ENCODE measurements around the gene MAPK8IP3.

MAPK8IP3 gene

GRCh38 chr16:1777375-1778199 lies 71.6 kb downstream of the MAPK8IP3 start:
- TF ChIP-seq, protein P1, sequence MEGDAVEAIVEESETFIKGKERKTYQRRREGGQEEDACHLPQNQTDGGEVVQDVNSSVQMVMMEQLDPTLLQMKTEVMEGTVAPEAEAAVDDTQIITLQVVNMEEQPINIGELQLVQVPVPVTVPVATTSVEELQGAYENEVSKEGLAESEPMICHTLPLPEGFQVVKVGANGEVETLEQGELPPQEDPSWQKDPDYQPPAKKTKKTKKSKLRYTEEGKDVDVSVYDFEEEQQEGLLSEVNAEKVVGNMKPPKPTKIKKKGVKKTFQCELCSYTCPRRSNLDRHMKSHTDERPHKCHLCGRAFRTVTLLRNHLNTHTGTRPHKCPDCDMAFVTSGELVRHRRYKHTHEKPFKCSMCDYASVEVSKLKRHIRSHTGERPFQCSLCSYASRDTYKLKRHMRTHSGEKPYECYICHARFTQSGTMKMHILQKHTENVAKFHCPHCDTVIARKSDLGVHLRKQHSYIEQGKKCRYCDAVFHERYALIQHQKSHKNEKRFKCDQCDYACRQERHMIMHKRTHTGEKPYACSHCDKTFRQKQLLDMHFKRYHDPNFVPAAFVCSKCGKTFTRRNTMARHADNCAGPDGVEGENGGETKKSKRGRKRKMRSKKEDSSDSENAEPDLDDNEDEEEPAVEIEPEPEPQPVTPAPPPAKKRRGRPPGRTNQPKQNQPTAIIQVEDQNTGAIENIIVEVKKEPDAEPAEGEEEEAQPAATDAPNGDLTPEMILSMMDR (IDR thresholded peaks at IDR 0.05; ENCODE audit: insufficient read depth, low read depth, low read length, missing control alignments): no peak
- no peak overlapping the region for H3K4me3 ChIP-seq (ENCODE audit: low read depth, low read length)
- no peak for DNase-seq (ENCODE audit: low read depth)

DNA sequence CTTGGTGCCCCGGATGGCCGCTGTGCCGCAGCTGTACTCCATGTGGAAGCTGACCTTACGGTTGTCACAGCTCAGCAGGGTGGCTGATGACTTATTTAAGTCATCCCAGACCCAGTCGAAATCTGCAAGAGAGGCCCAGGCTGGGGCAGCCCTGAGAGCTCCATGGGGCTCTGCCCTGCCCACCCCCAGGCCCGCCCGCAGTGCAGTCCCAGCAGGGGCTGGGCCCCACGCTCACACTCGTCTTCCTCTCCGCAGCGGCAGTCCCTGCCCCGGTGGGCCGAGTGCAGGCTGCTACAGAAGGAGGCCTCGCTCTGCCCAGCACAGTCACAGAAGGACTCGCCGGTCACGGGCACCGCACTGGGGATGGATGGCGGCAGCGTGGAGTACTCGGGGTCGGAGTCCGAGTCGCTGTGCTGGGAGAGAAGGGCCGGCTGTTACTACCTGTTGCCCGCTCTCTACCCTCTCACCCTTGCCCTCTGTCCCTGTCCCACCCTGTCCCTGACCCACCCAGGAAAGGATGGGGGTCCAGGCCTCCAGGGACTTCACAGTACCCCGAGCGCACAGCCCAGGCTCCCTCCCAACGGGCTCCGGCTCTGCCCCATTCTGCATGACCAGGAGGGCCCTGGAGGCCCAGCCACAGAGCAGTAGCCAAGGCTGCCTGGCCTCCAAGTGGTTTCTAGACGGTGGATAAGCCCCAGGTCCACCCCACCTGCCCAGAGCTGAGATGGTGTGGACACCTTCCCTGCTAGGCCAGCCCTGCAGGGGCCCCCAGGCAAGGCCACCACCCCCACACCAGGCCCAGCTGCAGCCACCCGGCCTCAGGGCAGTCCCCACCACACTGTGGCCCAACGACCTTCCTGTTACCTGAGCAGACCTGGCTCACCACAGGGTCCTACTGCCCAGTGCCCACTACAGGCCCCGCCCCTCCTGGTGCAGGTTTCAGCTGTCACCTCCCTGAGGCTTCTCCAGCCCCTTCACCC lies 72.5 kb downstream of the MAPK8IP3 start:
- TF ChIP-seq, protein P1 (IDR thresholded peaks at IDR 0.05; ENCODE audit: insufficient read depth, low read depth, low read length, missing control alignments): no peak
- no peak for DNase-seq (ENCODE audit: low read depth)
- no peak overlapping the region for H3K4me3 ChIP-seq (ENCODE audit: low read depth, low read length)

DNA sequence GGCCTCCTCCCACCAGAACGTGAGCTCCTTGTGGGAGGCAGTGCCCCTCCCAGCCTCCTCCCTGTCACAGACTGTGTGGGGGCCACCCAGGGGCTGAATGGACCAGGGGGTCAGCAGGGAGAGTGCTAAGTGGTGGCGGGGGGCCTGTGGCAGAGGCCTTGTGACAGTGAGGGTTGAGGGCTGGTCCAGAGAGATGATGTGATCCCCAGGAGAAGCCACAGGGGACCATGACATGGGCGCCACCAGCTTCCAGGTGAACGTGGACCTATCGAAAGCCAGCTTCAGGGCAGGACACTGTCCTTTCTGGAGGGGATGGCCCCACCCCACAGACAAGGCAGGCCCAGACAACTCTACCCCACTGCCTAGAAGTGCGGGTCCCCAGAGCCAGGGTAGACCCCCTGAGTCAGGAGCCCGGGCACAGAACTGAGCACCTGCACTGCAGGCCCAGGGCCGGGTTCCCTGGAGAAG lies 73.3 kb downstream of the MAPK8IP3 start:
- no peak for DNase-seq (ENCODE audit: low read depth)
- TF ChIP-seq, protein P1 (IDR thresholded peaks at IDR 0.05; ENCODE audit: insufficient read depth, low read depth, low read length, missing control alignments): no peak
- no peak overlapping the region for H3K4me3 ChIP-seq (ENCODE audit: low read depth, low read length)

DNA sequence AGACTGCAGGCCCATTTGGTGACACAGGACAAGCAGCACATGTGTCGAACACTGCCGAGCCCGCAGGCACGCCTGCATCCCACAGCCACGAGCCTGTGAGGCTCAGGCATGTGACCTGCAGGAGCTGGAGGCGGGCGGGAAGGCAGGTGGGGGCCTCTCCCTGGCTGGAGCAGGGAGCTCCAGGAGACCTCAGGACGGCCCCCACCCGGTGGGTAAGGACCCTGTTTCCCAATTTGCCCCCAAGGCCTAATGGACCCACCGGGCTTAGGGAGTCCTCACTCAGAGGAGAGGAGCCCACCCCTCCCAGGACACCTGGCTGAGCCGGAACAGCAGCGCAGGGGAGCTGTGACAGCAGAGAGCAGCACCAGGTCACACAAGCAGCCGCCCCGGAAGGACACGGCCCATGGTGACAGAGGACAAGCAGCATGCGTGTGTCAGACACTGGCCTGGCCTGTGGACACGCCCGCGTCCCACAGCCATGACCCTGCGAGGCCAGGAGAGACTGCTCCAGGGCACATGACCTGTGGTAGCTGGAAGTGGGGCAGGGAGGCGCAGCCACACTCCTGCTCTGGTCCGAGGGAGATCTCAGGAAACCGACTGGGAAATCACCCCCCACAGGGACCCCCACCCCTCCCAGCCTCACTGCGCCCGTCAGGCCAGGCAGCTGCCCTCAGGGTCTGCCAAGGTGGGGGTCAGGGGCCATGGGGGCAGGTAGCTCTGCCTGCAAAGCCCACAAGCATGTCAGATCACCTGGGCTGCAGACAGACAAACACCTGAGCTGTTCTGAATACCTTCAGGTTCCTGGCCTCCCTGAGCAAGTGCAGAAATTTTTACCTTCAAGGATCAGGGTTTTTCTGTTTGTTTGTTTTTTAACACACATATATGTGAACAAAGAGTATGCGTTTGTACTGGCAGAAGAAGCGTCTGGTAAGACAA lies 74.0 kb downstream of the MAPK8IP3 start:
- TF ChIP-seq, protein P1 (IDR thresholded peaks at IDR 0.05; ENCODE audit: insufficient read depth, low read depth, low read length, missing control alignments): no peak
- no peak for DNase-seq (ENCODE audit: low read depth)
- no peak overlapping the region for H3K4me3 ChIP-seq (ENCODE audit: low read depth, low read length)

DNA sequence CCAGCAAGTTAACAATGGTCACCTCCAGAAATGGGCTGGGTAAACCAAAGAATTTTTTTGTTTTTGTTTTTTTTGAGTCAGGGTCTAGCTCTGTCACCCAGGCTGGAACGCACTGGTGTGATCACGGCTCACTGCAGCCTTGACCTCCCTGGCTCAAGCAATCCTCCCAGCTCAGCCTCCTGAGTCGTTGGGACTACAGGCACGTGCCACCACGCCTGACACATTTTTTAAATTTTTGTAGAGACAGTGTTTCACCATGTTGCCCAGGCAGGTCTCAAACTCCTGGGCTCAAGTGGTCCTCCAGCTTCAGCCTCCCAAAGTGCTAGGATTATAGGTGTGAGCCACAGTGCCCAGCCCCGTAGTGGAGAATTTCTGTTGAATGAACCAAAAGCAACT lies 74.7 kb downstream of the MAPK8IP3 start:
- TF ChIP-seq, protein P1 (IDR thresholded peaks at IDR 0.05; ENCODE audit: insufficient read depth, low read depth, low read length, missing control alignments): no peak
- H3K4me3 ChIP-seq (ENCODE audit: low read depth, low read length): no peak overlapping the region

DNA sequence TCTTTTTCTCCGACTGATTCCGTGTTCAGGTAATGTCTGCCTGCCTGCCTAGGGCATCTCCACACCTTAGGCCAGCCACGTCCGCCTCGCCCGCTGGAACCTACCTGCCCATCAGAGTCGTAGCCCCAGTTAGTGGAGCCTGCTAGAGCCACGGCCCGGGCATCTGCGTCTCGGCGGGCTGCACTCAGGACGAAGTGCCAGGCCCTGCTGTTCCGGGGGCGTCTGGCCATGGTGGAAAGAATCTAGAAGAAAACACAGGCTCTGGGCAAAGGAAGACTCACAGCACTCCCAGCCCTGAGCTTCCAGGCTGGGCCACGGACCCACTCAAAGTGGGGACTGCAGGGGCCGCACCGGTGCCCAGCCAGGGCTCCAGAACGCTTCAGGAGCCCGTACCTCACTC lies 75.3 kb downstream of the MAPK8IP3 start:
- DNase-seq (ENCODE audit: low read depth): no peak
- TF ChIP-seq, protein P1 (IDR thresholded peaks at IDR 0.05; ENCODE audit: insufficient read depth, low read depth, low read length, missing control alignments): no peak

More for the DNA sequence above, 74.7 kb downstream of the MAPK8IP3 start:
- DNase-seq (ENCODE audit: low read depth): no peak

More for the DNA sequence above, 75.3 kb downstream of the MAPK8IP3 start:
- peak overlapping the region; percentile 84 for H3K4me3 ChIP-seq (ENCODE audit: low read depth, low read length)
